Activated CD8-positive, alpha-beta T cell treated with anti-CD3 and anti-CD28 coated beads for 36 hours (primary cell): ENCODE results near the gene ABCC6. TPM values are rescaled to one million over a fixed set of nuclear protein-coding genes. Genes with fewer than 3 reads are reported as not detected.

Experiments used
- ATAC-seq: fragments of 200-7000 bp; cut with Tn5 transposase; one replicate; pipeline ENCODE4 v1.10.0; 2021; ENCODE audit warnings: mild to moderate bottlenecking, moderate library complexity
- CTCF ChIA-PET: fragments of 350-600 bp; sonication (Branson Sonifier 250); formaldehyde crosslinking; loops from one replicate; lab custom pipeline; 2021; ENCODE audit warnings: antibody characterized with exemption; lab: Charles Lee
- POLR2A ChIA-PET: fragments of 350-600 bp; sonication (Branson Sonifier 250); formaldehyde crosslinking; loops from one replicate; lab custom pipeline; 2021; ENCODE audit warnings: antibody characterized with exemption; lab: Charles Lee
- DNase-seq: peaks from one replicate; pipeline ENCODE4 v3.0.0-alpha.2; 2020
- H3K27ac Mint-ChIP-seq: one replicate; pipeline ENCODE4 v1.8.0; 2021; ENCODE audit warnings: mild to moderate bottlenecking, mixed read lengths
- H3K27me3 Mint-ChIP-seq: one replicate; pipeline ENCODE4 v1.8.0; 2021; ENCODE audit warnings: mixed read lengths
- H3K36me3 Mint-ChIP-seq: one replicate; pipeline ENCODE4 v1.8.0; 2021; ENCODE audit warnings: low read depth, mixed read lengths
- H3K4me1 Mint-ChIP-seq: one replicate; pipeline ENCODE4 v1.8.0; 2021; ENCODE audit warnings: low read depth, mixed read lengths
- H3K4me3 Mint-ChIP-seq: one replicate; pipeline ENCODE4 v1.8.0; 2021; ENCODE audit warnings: mild to moderate bottlenecking, moderate library complexity, mixed read lengths
- H3K9me3 Mint-ChIP-seq: one replicate; pipeline ENCODE4 v1.8.0; 2021; ENCODE audit warnings: mixed read lengths
- CTCF ChIP-seq: fragments of 200-600 bp; IDR thresholded peaks from one replicate; pipeline ENCODE4 v1.8.0; 2022; ENCODE audit warnings: antibody characterized with exemption, mild to moderate bottlenecking
- intact Hi-C: fragments of 100-400 bp; cut with micrococcal nuclease; formaldehyde crosslinking; loops from one replicate; pipeline ENCODE4 v1.10.0; 2022
- total RNA-seq, 2 experiments: library from RNA; stranded (reverse); gene quantifications; one replicate each; pipeline ENCODE4 v1.2.3, GENCODE V29; 2021

ABCC6 gene
- total RNA-seq, 2 experiments from 2014 or later = not detected

GRCh38 chr16:16159662-16160061 lies 63.6 kb downstream of the ABCC6 start:
- POLR2A ChIA-PET = no interaction called here
- Mint-ChIP-seq H3K9me3 (peaks cover 13% of the 10 kb centered on the region), H3K27me3 (peaks cover 2% of the 10 kb centered on the region), H3K27ac (no peak overlapping the region), H3K4me1 (no peaks in the 10 kb centered on the region), H3K4me3 (no peak overlapping the region), H3K36me3 (no peaks in the 10 kb centered on the region)
- CTCF ChIA-PET = no interaction called here
- intact Hi-C loops = no loop called here
- DNase-seq (no peak), ATAC-seq (no peak)
- no peak for TF ChIP-seq CTCF

DNA sequence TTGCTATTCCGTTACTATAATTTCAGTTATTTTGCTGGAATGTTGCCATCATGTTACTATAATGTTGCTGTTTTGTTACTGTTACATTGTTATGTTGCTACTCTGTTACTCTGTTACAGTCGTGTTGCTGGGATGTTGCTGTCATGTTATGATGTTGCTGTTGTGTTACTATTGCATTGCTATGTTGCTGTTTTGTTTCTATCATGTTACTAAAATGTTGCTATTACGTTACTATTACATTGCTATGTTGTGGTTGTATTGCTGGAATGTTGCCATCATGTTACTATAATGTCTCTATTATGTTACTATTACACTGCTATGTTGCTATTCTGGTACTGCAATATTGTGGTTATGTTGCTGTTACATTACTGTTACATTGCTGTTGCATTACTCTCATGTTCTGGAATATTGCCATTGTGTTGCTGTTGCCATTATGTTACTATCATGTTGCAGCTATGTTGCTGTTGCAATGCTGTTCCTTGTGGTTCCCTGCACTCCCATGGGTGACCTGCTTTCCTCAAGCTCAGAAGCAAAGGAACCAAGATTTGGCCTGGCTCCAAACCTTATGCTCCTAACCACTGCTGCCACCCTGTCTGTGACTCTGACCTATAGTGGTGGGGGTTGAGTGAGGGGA lies 64.4 kb downstream of the ABCC6 start:
- CTCF ChIA-PET = no interaction called here
- POLR2A ChIA-PET = no interaction called here
- no peaks in the 10 kb centered on the region for H3K4me1 Mint-ChIP-seq

GRCh38 chr16:16158082-16158658 lies 65.1 kb downstream of the ABCC6 start:
- intact Hi-C loops = no loop called here
- H3K9me3 Mint-ChIP-seq = peaks cover 13% of the 10 kb centered on the region
- no peak overlapping the region for H3K27ac Mint-ChIP-seq
- ChIA-PET CTCF (no interaction called here), POLR2A (interaction anchor here (0.9 kb wide), 1 partner anchor 10 kb away, joined by 3 read pairs; no protein-coding TSS in a partner anchor)
- no peaks in the 10 kb centered on the region for H3K36me3 Mint-ChIP-seq
- H3K4me3 Mint-ChIP-seq = no peak overlapping the region
- TF ChIP-seq CTCF = no peak
- no peak for DNase-seq
- no peaks in the 10 kb centered on the region for H3K4me1 Mint-ChIP-seq
- no peak for ATAC-seq
- H3K27me3 Mint-ChIP-seq = no peaks in the 10 kb centered on the region

More for the DNA sequence above, 64.4 kb downstream of the ABCC6 start:
- DNase-seq (no peak), ATAC-seq (no peak)
- Mint-ChIP-seq H3K9me3 (peaks cover 13% of the 10 kb centered on the region), H3K4me3 (no peak overlapping the region), H3K27me3 (peaks cover 2% of the 10 kb centered on the region), H3K27ac (no peak overlapping the region), H3K36me3 (no peaks in the 10 kb centered on the region)
- TF ChIP-seq CTCF = no peak
- intact Hi-C loops = no loop called here

GRCh38 chr16:16157166-16157565 lies 66.1 kb downstream of the ABCC6 start:
- CTCF ChIA-PET = no interaction called here
- Mint-ChIP-seq H3K27me3 (no peaks in the 10 kb centered on the region), H3K27ac (no peak overlapping the region), H3K9me3 (peaks cover 13% of the 10 kb centered on the region), H3K4me3 (no peak overlapping the region), H3K36me3 (no peaks in the 10 kb centered on the region), H3K4me1 (no peaks in the 10 kb centered on the region)
- no peak for TF ChIP-seq CTCF
- DNase-seq (no peak), ATAC-seq (no peak)
- intact Hi-C loops = no loop called here
- POLR2A ChIA-PET = interaction anchor here (0.9 kb wide), 1 partner anchor 9 kb away, joined by 3 read pairs; no protein-coding TSS in a partner anchor

DNA sequence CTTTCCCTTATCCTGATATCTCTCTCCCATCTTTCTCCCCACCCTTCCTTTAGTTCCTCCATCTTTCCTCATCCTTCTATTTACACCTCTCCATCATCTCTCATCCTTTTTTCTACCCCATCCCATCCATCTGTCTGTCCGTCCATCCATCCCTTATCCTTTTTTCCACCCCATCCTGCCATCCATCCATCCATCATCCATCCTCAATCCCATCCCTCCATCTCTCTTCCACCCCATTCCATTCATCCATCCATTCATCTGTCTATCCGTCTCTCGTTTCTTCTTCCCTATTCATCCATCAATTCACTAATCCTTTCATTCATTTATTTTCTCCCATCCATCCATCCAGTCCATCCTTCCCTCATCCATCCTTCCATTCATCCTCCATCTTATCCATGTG lies 68.1 kb downstream of the ABCC6 start:
- H3K4me3 Mint-ChIP-seq = no peak overlapping the region
- ChIA-PET POLR2A (no interaction called here), CTCF (no interaction called here)
- H3K27ac Mint-ChIP-seq = no peak overlapping the region
- peaks cover 2% of the 10 kb centered on the region for H3K4me1 Mint-ChIP-seq
- ATAC-seq (no peak), DNase-seq (no peak)
- peaks cover 13% of the 10 kb centered on the region for H3K9me3 Mint-ChIP-seq
- no peaks in the 10 kb centered on the region for H3K27me3 Mint-ChIP-seq
- no peak for TF ChIP-seq CTCF
- no peaks in the 10 kb centered on the region for H3K36me3 Mint-ChIP-seq
- intact Hi-C loops = no loop called here
